CD4-positive, alpha-beta T cell treated with Interleukin-15 for 4 hours (primary cell): Measurements from ENCODE around the gene C12orf75.
"Not testable (repeated sequence)": the region's sequence is repeated elsewhere in the genome, so short reads cannot be mapped to it uniquely, and the experiment has no call there.

Experiments used
- DNase-seq: peaks from one replicate; pipeline ENCODE4 v3.0.0-alpha.2; 2020; ENCODE audit warnings: low spot score

C12orf75 gene

GRCh38 chr12:105336411-105336810 lies 5.9 kb downstream of the C12orf75 start:
- no peak for DNase-seq

DNA sequence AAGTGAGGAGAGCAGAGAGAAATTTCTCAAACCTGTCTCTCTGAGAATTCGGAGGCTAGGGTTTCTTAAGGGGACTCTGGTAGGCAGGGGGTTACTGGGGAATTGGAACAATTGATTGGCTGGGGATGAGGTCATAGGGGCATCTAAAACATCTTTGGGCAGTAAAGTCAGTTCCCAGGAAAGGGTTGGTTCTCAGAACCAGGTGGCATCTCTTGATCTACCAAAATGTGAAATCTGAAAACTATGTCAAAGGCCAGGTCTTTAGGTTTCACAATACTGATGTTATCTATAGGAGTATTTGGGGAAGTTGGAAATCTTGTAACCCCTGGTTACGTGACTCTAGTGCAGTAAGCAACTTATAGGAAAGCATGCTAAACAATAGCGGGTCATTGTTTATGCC lies 6.9 kb downstream of the C12orf75 start:
- no peak for DNase-seq

DNA sequence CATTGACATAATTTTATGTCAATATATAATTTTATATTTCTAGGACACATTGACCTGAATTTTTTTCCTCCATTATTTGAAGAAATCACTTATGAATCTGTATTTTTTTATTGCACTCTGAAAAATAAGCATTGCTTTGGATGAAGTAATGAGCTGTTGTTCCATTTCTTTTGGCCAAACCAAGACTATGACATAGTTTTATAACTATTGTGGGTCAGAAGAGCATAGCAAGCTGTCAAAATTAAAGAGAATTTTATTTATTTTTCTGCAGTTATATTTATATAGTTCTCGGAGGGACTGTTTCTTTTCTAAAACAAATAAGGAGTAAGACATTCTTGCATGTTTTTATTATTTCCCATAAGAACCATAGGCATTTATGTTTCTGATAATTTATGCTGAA lies 8.5 kb downstream of the C12orf75 start:
- no peak for DNase-seq

GRCh38 chr12:105341010-105341409 lies 10.5 kb downstream of the C12orf75 start:
- DNase-seq: no peak

GRCh38 chr12:105341620-105342019 lies 11.1 kb downstream of the C12orf75 start:
- not testable (repeated sequence) for DNase-seq

DNA sequence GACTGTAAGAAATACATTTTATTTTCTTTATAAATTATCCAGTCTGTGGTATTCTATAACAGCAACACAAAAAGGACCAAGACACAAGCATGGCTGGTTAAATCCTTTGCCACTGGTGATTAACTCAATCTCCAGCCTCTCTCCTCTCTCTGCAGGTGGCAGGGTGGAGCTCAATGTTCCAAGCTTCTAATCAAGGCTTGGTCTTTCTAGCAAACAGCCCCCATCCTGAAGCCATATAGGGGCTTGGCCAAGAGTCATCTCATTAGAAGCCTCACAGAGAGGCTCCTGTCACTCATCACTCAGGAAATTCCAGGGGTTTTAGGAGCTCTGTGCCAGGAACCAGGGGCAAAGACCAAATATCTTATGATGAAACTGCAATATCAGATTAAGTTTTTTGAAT lies 12.0 kb downstream of the C12orf75 start:
- DNase-seq: no peak

GRCh38 chr12:105343836-105344235 lies 13.3 kb downstream of the C12orf75 start:
- DNase-seq: no peak

GRCh38 chr12:105347499-105347898 lies 17.0 kb downstream of the C12orf75 start:
- DNase-seq: no peak

DNA sequence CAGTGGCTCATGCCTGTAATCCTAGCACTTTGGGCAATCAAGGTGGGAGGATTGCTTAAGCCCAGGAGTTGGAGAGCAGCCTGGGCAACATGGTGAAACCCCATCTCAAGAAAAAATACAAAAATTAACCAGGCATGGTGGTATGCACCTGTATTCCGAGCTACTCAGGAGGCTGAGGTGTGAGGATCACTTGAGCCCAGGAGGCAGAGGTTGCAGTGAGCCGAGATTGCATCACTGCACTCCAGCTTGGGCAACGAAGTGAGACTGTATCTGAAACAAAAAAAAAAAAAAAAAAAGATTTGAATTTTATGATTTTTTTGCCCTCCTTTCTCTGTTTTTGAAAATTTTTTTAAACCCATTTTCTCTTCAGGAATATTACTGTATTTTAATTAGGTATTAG lies 17.7 kb downstream of the C12orf75 start:
- no peak for DNase-seq

GRCh38 chr12:105348561-105348960 lies 18.1 kb downstream of the C12orf75 start:
- no peak for DNase-seq

DNA sequence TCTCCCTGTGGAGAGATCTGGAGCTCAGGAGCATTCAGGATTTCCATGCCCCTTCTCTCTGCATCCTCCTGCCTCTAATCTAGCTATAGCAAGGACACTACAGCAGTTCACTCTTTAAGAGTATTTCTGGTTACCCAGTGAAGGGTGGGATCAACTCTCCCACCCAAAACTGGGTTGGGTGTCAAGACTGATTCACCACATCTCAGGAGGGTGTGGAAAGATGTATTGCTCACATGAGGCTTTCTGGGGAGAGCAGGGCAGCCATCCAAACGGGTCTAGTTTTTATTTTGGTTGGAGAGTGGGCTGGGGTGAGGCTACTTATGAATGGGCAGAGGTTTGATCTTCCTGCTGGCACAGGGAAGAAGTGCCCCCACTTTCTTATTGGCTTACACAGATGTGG lies 18.6 kb downstream of the C12orf75 start:
- no peak for DNase-seq

GRCh38 chr12:105351523-105351922 lies 21.0 kb downstream of the C12orf75 start:
- DNase-seq: no peak

DNA sequence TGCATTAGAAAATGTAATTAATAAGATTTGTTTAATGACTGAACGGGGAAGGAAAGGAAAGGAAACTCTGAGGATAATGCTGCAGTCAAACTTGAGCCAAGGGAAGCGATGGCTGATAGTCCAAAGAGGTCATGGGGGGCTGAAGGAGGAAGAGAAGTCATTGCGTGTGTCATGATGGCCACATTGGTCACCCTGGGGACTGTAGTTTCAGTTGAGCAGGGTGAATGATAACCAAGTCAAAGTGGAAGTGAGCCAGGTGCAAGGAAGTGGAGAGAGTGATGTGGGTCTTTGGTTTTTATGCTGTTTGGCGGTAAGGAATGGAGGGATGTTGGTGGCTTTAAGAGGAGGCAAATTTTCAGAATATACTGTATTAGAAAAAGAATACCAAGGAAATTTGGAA lies 21.6 kb downstream of the C12orf75 start:
- DNase-seq: no peak

GRCh38 chr12:105352940-105353635 lies 22.6 kb downstream of the C12orf75 start:
- DNase-seq: no peak

DNA sequence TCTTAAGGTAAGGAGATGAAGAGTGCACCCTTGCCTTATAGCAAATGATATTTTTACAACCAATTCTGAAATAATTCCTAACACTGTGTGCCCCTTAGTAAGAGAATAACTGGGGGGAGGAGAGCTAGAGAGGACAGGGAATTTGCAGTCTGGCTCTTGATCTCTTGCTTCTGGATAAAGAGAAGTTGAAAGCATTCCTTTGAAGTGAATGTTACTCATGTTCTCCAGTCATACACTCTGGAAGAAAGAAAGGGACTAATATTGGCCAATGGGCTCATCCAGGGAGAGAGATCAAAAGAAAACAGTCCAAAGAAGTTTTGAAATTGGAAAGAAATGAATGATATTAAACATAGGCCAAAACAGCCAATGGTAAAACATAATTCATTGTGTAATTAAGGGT lies 25.3 kb downstream of the C12orf75 start:
- DNase-seq: no peak

DNA sequence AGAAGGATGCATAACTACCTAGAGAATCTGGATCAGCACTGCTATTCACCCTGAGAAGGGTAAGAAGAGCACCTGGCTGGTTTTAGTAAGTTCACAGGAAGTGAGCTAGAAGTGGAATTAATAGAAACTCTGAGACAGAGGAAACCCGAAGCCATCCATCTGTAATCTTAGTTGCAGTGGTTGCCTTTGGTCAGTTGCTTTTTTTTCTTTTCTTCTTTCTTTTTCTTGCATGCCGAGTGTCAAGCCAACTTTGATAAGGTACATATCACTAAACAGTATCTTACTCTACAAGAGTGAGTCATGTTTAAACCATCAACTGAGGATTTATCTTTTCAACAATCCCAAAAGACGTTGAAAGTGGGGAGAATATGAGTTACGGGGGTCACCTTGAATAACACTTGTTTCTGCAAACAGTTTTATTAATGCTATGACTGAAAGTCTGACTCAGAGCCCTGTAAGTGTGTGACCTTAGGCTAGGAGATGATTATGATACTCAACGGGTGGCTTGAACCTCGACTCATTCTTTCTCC lies 26.7 kb downstream of the C12orf75 start:
- DNase-seq: no peak

- no peak for DNase-seq
These were observed 28.3 kb downstream of the C12orf75 start for GRCh38 chr12:105358789-105359188.

- DNase-seq: no peak
These were observed 29.4 kb downstream of the C12orf75 start for GRCh38 chr12:105359856-105360255.

- no peak for DNase-seq
These were observed 33.4 kb downstream of the C12orf75 start for GRCh38 chr12:105363890-105364289.

DNA sequence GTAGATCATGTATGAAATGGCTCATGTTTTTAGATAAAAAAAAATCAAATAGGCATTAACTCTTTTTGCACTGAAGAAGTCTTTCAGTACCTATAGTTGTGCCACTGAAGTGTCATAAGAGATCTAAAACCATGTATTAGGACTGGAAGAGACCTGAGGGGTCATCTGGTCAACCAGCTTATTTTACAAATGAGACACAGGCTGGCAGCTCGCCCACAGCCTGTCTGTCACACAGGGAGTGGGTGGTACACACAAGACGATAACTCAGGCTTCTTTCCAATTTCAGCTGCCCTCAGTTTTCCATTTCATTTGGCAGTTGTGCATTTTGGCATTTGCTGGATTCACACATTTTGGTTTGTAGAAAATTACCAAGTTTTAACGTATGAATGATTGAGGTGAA lies 34.7 kb downstream of the C12orf75 start:
- DNase-seq: no peak

DNA sequence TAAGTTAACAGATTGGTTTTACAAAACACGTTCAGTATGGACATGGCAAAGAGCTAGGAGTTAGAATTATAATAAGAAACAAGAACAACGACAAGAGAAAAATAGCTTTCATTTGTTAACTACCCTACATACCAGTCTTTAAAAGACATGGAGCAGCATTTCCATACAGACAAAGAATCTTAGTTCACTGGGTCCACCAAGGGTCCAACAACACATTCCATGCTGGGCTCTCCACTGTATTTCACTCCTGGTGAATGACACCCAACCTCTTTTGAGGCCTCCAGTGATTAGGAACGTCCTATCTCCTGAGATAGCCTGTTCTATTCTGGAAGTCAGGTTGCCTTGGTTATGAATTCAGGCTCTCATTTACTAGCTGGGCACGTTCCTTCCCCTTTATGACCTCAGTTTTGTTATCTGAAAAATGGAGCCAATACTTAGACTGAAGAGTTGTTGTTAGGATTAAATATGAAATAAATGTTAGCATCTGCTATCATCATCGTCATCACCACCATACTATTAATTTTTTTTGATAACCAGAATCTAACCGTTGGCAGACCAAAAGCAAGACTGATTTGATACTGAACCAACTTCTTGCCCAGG lies 37.7 kb downstream of the C12orf75 start:
- no peak for DNase-seq

DNA sequence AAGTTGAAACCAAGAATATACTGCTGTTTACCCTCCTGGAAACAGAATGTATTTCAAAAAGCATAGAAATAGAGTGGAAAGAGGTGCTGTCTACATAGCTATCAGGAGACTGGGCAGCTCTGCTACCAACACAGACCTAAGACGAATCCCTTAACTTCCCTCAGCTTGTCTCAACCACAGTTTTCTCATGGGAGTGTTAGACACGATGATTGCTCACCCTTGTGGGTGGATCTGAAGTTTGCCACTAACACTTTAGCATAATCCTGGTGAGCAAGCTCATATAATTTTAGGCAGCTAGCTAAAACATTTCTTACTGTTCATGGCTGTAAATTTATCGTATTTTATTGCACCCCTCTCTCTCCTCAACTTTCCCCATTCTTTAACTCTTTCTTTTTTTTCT lies 38.5 kb downstream of the C12orf75 start:
- DNase-seq: no peak

DNA sequence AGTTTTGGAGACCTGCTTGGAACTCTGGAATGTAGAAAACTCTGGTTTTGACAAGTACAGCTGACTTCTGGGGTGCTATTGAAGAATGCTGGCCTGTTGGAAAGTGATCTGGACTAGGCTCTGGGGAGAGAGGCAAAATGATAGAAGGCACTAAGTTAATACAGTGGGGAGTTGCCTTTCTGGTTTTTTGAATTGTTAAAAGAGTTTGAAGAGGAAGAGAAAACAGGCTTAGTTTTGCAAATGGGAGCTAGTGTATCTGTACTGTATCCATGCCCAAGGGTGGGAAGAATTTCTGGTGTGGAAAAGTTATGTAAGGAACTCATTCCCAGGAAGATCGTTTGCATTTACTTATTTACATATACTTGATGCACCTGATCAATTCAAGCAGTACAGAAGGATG lies 43.8 kb downstream of the C12orf75 start:
- no peak for DNase-seq

DNA sequence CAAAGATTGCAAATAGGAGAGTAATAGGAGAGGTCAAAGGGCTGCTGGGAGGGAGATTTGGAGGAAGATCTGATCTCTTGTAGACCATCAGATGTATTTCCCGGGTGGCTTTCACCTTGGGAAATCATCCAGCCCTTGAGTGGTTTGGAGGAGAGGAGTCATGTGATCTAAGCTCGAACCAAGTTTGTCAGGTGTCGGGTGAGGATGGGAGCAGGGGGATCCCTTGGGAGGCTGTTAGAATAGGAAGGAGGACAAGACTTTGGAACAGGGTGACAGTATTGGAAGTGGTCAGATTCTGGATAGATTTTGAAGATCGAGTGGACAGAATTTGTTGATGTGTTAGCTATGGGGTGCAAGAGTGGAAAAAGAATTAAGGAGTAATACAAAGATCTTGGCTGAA lies 46.6 kb downstream of the C12orf75 start:
- no peak for DNase-seq
